CD4-positive, alpha-beta T cell (primary cell): ENCODE measurements around the gene GPR153. TPM values are rescaled to one million over a fixed set of nuclear protein-coding genes. Genes with fewer than 3 reads are reported as not detected.

Experiments
- ATAC-seq: fragments of 200-7000 bp; cut with Tn5 transposase; one replicate; pipeline ENCODE4 v1.10.0; 2022; ENCODE audit warnings: mild to moderate bottlenecking; ENCODE audit not compliant: poor library complexity
- CTCF ChIA-PET: fragments of 350-600 bp; sonication (Branson Sonifier 250); formaldehyde crosslinking; loops from one replicate; lab custom pipeline; 2021; ENCODE audit warnings: antibody characterized with exemption, inconsistent platforms; lab: Charles Lee
- POLR2A ChIA-PET: fragments of 350-600 bp; sonication (Branson Sonifier 250); formaldehyde crosslinking; loops from one replicate; lab custom pipeline; 2021; ENCODE audit warnings: antibody characterized with exemption, inconsistent platforms; lab: Charles Lee
- DNase-seq, 14 experiments: peaks; one replicate each; pipeline ENCODE4 v3.0.0-alpha.2; 2013 to 2020; ENCODE audit warnings: mixed read lengths in 2 of 14
- H3K27ac ChIP-seq, 2 donors: one replicate each; pipeline versions ENCODE4 v1.5.1 to v1.7.0; 2013; ENCODE audit warnings: low read length in 2 of 2, low read depth in 1 of 2, mild to moderate bottlenecking in 1 of 2
- H3K27me3 ChIP-seq, 2 experiments: 1 replicate in 1 of 2; 2 replicates in 1 of 2; pipeline versions ENCODE4 v1.6.1 to v1.7.0; 2013; ENCODE audit warnings: low read length in 2 of 2, control low read depth in 1 of 2, mild to moderate bottlenecking in 1 of 2, moderate library complexity in 1 of 2; ENCODE audit not compliant: insufficient read depth in 2 of 2, control insufficient read depth in 1 of 2
- H3K36me3 ChIP-seq: one replicate; pipeline ENCODE4 v1.6.1; 2013; ENCODE audit warnings: low read length, control low read depth; ENCODE audit not compliant: insufficient read depth
- H3K4me1 ChIP-seq: one replicate; pipeline ENCODE4 v1.6.1; 2013; ENCODE audit warnings: low read length, control low read depth; ENCODE audit not compliant: insufficient read depth
- H3K4me3 ChIP-seq: one replicate; pipeline ENCODE4 v1.5.1; 2013; ENCODE audit warnings: mild to moderate bottlenecking, low read length, moderate library complexity
- H3K9me3 ChIP-seq, 2 experiments: 1 replicate in 1 of 2; 2 replicates in 1 of 2; pipeline versions ENCODE4 v1.6.1 to v1.7.0; 2013; ENCODE audit warnings: low read length in 2 of 2, mild to moderate bottlenecking in 2 of 2, control low read depth in 1 of 2, moderate library complexity in 1 of 2; ENCODE audit not compliant: control insufficient read depth in 1 of 2, insufficient read depth in 1 of 2
- H3K27ac Mint-ChIP-seq: one replicate; pipeline ENCODE4 v1.8.0; 2020; ENCODE audit warnings: mixed read lengths
- H3K27me3 Mint-ChIP-seq: one replicate; pipeline ENCODE4 v1.8.0; 2021; ENCODE audit warnings: mixed read lengths
- H3K36me3 Mint-ChIP-seq: one replicate; pipeline ENCODE4 v1.8.0; 2021; ENCODE audit warnings: low read depth, mixed read lengths
- H3K4me1 Mint-ChIP-seq: one replicate; pipeline ENCODE4 v1.8.0; 2021; ENCODE audit warnings: low read depth, mixed read lengths
- H3K4me3 Mint-ChIP-seq: one replicate; pipeline ENCODE4 v1.8.0; 2020; ENCODE audit warnings: mild to moderate bottlenecking, mixed read lengths
- H3K9me3 Mint-ChIP-seq: one replicate; pipeline ENCODE4 v1.8.0; 2020; ENCODE audit warnings: mixed read lengths
- CTCF ChIP-seq: fragments of 200-600 bp; IDR thresholded peaks from one replicate; pipeline ENCODE4 v1.8.0; 2022; ENCODE audit warnings: antibody characterized with exemption, mild to moderate bottlenecking
- intact Hi-C, 2 experiments: fragments of 100-400 bp; cut with DNase I in 1 of 2; cut with micrococcal nuclease in 1 of 2; formaldehyde crosslinking; loops; one replicate each; pipeline versions ENCODE4 v1.15.1 to v1.9.0; 2023 to 2025; cut with DNase I, micrococcal nuclease
- total RNA-seq, 174 experiments: library from RNA in 2 of 174; stranded (reverse) in 2 of 174; gene quantifications; one replicate each; pipeline ENCODE4 v1.2.3 and lab custom pipeline; 2021 to 2026

The GPR153 gene
- total RNA-seq, 2 experiments from 2014 or later, result 0.14 to 0.19 TPM

- Mint-ChIP-seq H3K9me3 (no peaks in the 10 kb centered on the region), H3K27me3 (no peaks in the 10 kb centered on the region), H3K4me3 (no peak overlapping the region), H3K4me1 (no peaks in the 10 kb centered on the region), H3K36me3 (no peaks in the 10 kb centered on the region), H3K27ac (no peak overlapping the region)
- Histone ChIP-seq H3K4me3 (no peak overlapping the region), H3K27me3 (no peaks in the 10 kb centered on the region), H3K4me1 (no peaks in the 10 kb centered on the region), H3K27ac (no peak overlapping the region), H3K9me3 (no peaks in the 10 kb centered on the region), H3K36me3 (no peaks in the 10 kb centered on the region)
- DNase-seq (no peak), ATAC-seq (no peak)
- ChIA-PET CTCF (no interaction called here), POLR2A (no interaction called here)
- intact Hi-C loops, result no loop called here
- no peak for TF ChIP-seq CTCF
Observed at GRCh38 chr1:6299557-6300165, 38.8 kb upstream of the GPR153 start.

GRCh38 chr1:6298940-6299465 lies 38.1 kb upstream of the GPR153 start:
- DNase-seq (no peak), ATAC-seq (no peak)
- Mint-ChIP-seq H3K4me1 (no peaks in the 10 kb centered on the region), H3K36me3 (peaks cover under 1% of the 10 kb centered on the region), H3K27me3 (no peaks in the 10 kb centered on the region), H3K9me3 (no peaks in the 10 kb centered on the region), H3K27ac (no peak overlapping the region), H3K4me3 (no peak overlapping the region)
- Histone ChIP-seq H3K27ac (no peak overlapping the region), H3K9me3 (no peaks in the 10 kb centered on the region), H3K4me3 (no peak overlapping the region), H3K27me3 (no peaks in the 10 kb centered on the region), H3K4me1 (no peaks in the 10 kb centered on the region), H3K36me3 (no peaks in the 10 kb centered on the region)
- intact Hi-C loops, result no loop called here
- POLR2A ChIA-PET, result no interaction called here
- TF ChIP-seq CTCF, result no peak
- CTCF ChIA-PET, result no interaction called here

DNA sequence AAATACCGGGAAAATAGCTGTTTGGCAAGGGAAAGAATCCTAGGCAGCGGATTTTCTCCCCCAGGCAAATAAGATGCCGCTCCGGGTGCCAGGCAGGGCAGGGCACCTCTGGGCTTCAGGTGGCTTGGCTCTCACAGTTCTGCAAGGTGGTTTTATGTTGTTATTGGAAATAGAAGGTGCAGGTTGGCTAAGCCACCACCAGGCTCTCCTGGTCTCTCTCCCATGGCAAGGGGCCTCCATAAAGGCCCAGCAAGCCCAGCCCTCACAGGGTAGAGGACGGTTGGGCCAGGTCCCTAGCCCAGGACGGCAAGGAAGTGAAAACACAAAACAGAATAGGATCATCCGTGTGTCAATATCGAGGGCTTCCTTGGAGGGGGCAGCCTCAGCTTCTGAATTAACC lies 37.6 kb upstream of the GPR153 start:
- Mint-ChIP-seq H3K9me3 (no peaks in the 10 kb centered on the region), H3K27ac (no peak overlapping the region), H3K4me1 (no peaks in the 10 kb centered on the region), H3K4me3 (no peak overlapping the region), H3K27me3 (no peaks in the 10 kb centered on the region), H3K36me3 (peaks cover 3% of the 10 kb centered on the region)
- Histone ChIP-seq H3K4me3 (no peak overlapping the region), H3K4me1 (no peaks in the 10 kb centered on the region), H3K27ac (no peak overlapping the region), H3K27me3 (no peaks in the 10 kb centered on the region), H3K36me3 (peaks cover 4% of the 10 kb centered on the region), H3K9me3 (no peaks in the 10 kb centered on the region)
- ChIA-PET CTCF (no interaction called here), POLR2A (no interaction called here)
- DNase-seq (no peak), ATAC-seq (no peak)
- intact Hi-C loops, result no loop called here
- TF ChIP-seq CTCF, result no peak
